B cell (primary cell): ENCODE measurements around the gene XPNPEP2.

Experiments used
- CTCF ChIP-seq: fragments of 200-600 bp; IDR thresholded peaks from one replicate; pipeline ENCODE4 v1.8.0; 2022; ENCODE audit warnings: antibody characterized with exemption, mild to moderate bottlenecking
- EZH2 ChIP-seq: IDR thresholded peaks from 2 replicates; pipeline ENCODE4 v1.6.1; 2012; ENCODE audit warnings: borderline replicate concordance, low read depth, mild to moderate bottlenecking, moderate library complexity, low read length; ENCODE audit not compliant: insufficient read depth, poor library complexity, severe bottlenecking

GRCh38 chrX:129721414-129721813 is 17.4 kb upstream of the XPNPEP2 start:
- TF ChIP-seq CTCF: no peak
- no peak for TF ChIP-seq EZH2
